IMR-90 (cell line): Measurements from ENCODE around the gene NXPE2. TPM values are rescaled to one million over a fixed set of nuclear protein-coding genes. Genes with fewer than 3 reads are reported as not detected.

Experiments used
- ATAC-seq: fragments of 200-7000 bp; cut with Tn5 transposase; 2 replicates; pipeline ENCODE4 v1.9.1; 2020; ENCODE audit warnings: low read depth, mild to moderate bottlenecking, moderate library complexity
- BruUV-seq: library from RNA; stranded (reverse); fragments of 400-500 nt; replicated peaks from 2 replicates; lab custom pipeline; 2021; lab: Mats Ljungman, UMichigan
- CTCF ChIA-PET: fragments of 300-600 bp; formaldehyde crosslinking; extraction: SDS; loops from one replicate; lab custom pipeline; 2021; ENCODE audit warnings: antibody characterized with exemption; lab: Yijun Ruan, JAX
- POLR2A ChIA-PET: fragments of 300-600 bp; sonication (Branson Sonifier 250); formaldehyde crosslinking; loops from one replicate; lab custom pipeline; 2022; ENCODE audit warnings: antibody characterized with exemption; ENCODE audit not compliant: unreplicated experiment; lab: Charles Lee
- DNase-seq: peaks from one replicate; pipeline ENCODE4 v3.0.0; 2013
- H2AFZ ChIP-seq: replicated peaks from 2 replicates; pipeline ENCODE3; 2013; ENCODE audit warnings: low read length, mild to moderate bottlenecking; ENCODE audit not compliant: poor library complexity
- H2AK5ac ChIP-seq: 2 replicates; pipeline ENCODE4 v1.6.1; 2013; ENCODE audit warnings: low read depth, low read length, inconsistent platforms
- H2AK9ac ChIP-seq: replicated peaks from 2 replicates; pipeline ENCODE3; 2013; ENCODE audit warnings: mild to moderate bottlenecking, low read depth, low read length, moderate library complexity; ENCODE audit not compliant: poor library complexity
- H2BK120ac ChIP-seq: 2 replicates; pipeline ENCODE4 v1.6.1; 2013; ENCODE audit warnings: low read depth, low read length, inconsistent platforms
- H2BK15ac ChIP-seq: 3 replicates; pipeline ENCODE4 v1.6.1; 2013; ENCODE audit warnings: low read depth, low read length, inconsistent platforms
- H2BK20ac ChIP-seq: 2 replicates; pipeline ENCODE4 v1.6.1; 2013; ENCODE audit warnings: low read depth, mild to moderate bottlenecking, inconsistent platforms, low read length, moderate library complexity
- H2BK5ac ChIP-seq: 2 replicates; pipeline ENCODE4 v1.6.1; 2013; ENCODE audit warnings: mild to moderate bottlenecking, low read depth, low read length, inconsistent platforms; ENCODE audit not compliant: poor library complexity, severe bottlenecking
- H3K14ac ChIP-seq: replicated peaks from 2 replicates; pipeline ENCODE4 v1.6.1; 2013; ENCODE audit warnings: low read depth, low read length, inconsistent platforms
- H3K18ac ChIP-seq: 2 replicates; pipeline ENCODE4 v1.6.1; 2013; ENCODE audit warnings: low read depth, low read length, control low read depth
- H3K23ac ChIP-seq: 2 replicates; pipeline ENCODE4 v1.6.1; 2013; ENCODE audit warnings: low read depth, low read length, inconsistent platforms
- H3K27ac ChIP-seq: 2 replicates; pipeline ENCODE4 v1.5.1; 2013; ENCODE audit warnings: mild to moderate bottlenecking, control low read depth, low read length; ENCODE audit not compliant: insufficient read depth
- H3K27me3 ChIP-seq: 2 replicates; pipeline ENCODE4 v1.6.1; 2013; ENCODE audit warnings: low read length; ENCODE audit not compliant: control insufficient read depth, insufficient read depth
- H3K36me3 ChIP-seq: 2 replicates; pipeline ENCODE4 v1.6.1; 2013; ENCODE audit warnings: low read length, mixed read lengths; ENCODE audit not compliant: control insufficient read depth, insufficient read depth
- H3K4ac ChIP-seq: 2 replicates; pipeline ENCODE4 v1.6.1; 2013; ENCODE audit warnings: low read depth, low read length, inconsistent platforms
- H3K4me1 ChIP-seq: 2 replicates; pipeline ENCODE4 v1.6.1; 2013; ENCODE audit warnings: low read length, mixed read lengths; ENCODE audit not compliant: control insufficient read depth, insufficient read depth
- H3K4me2 ChIP-seq: 2 replicates; pipeline ENCODE4 v1.6.1; 2013; ENCODE audit warnings: low read depth, mild to moderate bottlenecking, control low read depth, low read length, moderate library complexity
- H3K4me3 ChIP-seq: 2 replicates; pipeline ENCODE4 v1.5.1; 2013; ENCODE audit warnings: low read depth, mild to moderate bottlenecking, control low read depth, low read length, moderate library complexity; ENCODE audit not compliant: insufficient read depth
- H3K56ac ChIP-seq: 2 replicates; pipeline ENCODE4 v1.6.1; 2013; ENCODE audit warnings: low read length, inconsistent platforms; ENCODE audit not compliant: insufficient read depth; ENCODE audit errors: extremely low read depth
- H3K79me1 ChIP-seq, 2 experiments: 2 replicates each; pipeline ENCODE4 v1.6.1; 2013; ENCODE audit warnings: low read length in 2 of 2, inconsistent platforms in 1 of 2, low read depth in 1 of 2
- H3K9ac ChIP-seq: 2 replicates; pipeline ENCODE4 v1.6.1; 2013; ENCODE audit warnings: low read depth, low read length, control low read depth
- H3K9me1 ChIP-seq: 2 replicates; pipeline ENCODE4 v1.6.1; 2013; ENCODE audit warnings: low read length, inconsistent platforms; ENCODE audit not compliant: insufficient read depth
- H3K9me3 ChIP-seq: 2 replicates; pipeline ENCODE4 v1.6.1; 2013; ENCODE audit warnings: low read length; ENCODE audit not compliant: control insufficient read depth, insufficient read depth
- H4K20me1 ChIP-seq: 2 replicates; pipeline ENCODE4 v1.6.1; 2013; ENCODE audit warnings: low read length, inconsistent platforms; ENCODE audit not compliant: insufficient read depth
- H4K5ac ChIP-seq: 2 replicates; pipeline ENCODE4 v1.6.1; 2013; ENCODE audit warnings: mild to moderate bottlenecking, low read depth, low read length, control low read depth
- H4K8ac ChIP-seq, 2 experiments: 2 replicates each; pipeline ENCODE4 v1.6.1; 2013; ENCODE audit warnings: low read depth in 2 of 2, low read length in 2 of 2, control low read depth in 1 of 2, inconsistent platforms in 1 of 2
- H4K91ac ChIP-seq: 2 replicates; pipeline ENCODE4 v1.6.1; 2013; ENCODE audit warnings: low read depth, low read length, inconsistent platforms; ENCODE audit not compliant: insufficient read depth
- CEBPB ChIP-seq: IDR thresholded peaks from 2 replicates; pipeline ENCODE4 v1.6.1; 2012; ENCODE audit warnings: low read depth, low read length, improper control_type of control experiment
- CHD1 ChIP-seq: IDR thresholded peaks from 2 replicates; pipeline ENCODE4 v1.6.1; 2012; ENCODE audit warnings: low read depth, low read length, improper control_type of control experiment
- MXI1 ChIP-seq: IDR thresholded peaks from 2 replicates; pipeline ENCODE4 v1.6.1; 2012; ENCODE audit warnings: low read depth, mild to moderate bottlenecking, low read length, moderate library complexity, borderline replicate concordance
- RAD21 ChIP-seq: IDR thresholded peaks from 2 replicates; pipeline ENCODE4 v1.6.1; 2012; ENCODE audit warnings: low read length, improper control_type of control experiment
- RCOR1 ChIP-seq: IDR thresholded peaks from 2 replicates; pipeline ENCODE4 v1.6.1; 2012; ENCODE audit warnings: mild to moderate bottlenecking, low read length, improper control_type of control experiment; ENCODE audit not compliant: insufficient replicate concordance
- SMC3 ChIP-seq: fragments of 150-350 bp; IDR thresholded peaks from 2 replicates; pipeline ENCODE4 v1.6.1; 2016; ENCODE audit warnings: low read depth, mild to moderate bottlenecking, antibody characterized with exemption, low read length, moderate library complexity
- dilution Hi-C: fragments of 300-500 bp; cut with HindIII; formaldehyde crosslinking; loops from one replicate; pipeline ENCODE4 v1.14.3; 2018; ENCODE audit warnings: low sequenced_read_pairs; ENCODE audit not compliant: unreplicated experiment
- in situ Hi-C: fragments of 300-500 bp; cut with MboI; formaldehyde crosslinking; loops from 3 replicates; pipeline ENCODE4 v1.14.3; 2019; ENCODE audit warnings: low sequenced_read_pairs, inconsistent platforms, mixed read lengths
- intact Hi-C: fragments of 100-400 bp; cut with micrococcal nuclease; formaldehyde crosslinking; loops from 2 replicates; pipeline ENCODE4 v1.10.0; 2022
- polyA plus RNA-seq, 3 experiments: library from polyadenylated mRNA; depleted of rRNA; stranded (reverse); fragments of >200 nt; gene quantifications; 2 replicates each; pipeline ENCODE4 v1.2.3, GENCODE V29; 2012; ENCODE audit warnings: low replicate concordance in 1 of 3
- total RNA-seq: library from RNA; depleted of rRNA; stranded (reverse); fragments of >200 nt; gene quantifications from 2 replicates; pipeline ENCODE4 v1.2.3, GENCODE V29; 2012

The NXPE2 gene
- total and polyA plus RNA-seq, 2 of the 4 experiments (the other 2 are of a cell fraction): not detected

DNA sequence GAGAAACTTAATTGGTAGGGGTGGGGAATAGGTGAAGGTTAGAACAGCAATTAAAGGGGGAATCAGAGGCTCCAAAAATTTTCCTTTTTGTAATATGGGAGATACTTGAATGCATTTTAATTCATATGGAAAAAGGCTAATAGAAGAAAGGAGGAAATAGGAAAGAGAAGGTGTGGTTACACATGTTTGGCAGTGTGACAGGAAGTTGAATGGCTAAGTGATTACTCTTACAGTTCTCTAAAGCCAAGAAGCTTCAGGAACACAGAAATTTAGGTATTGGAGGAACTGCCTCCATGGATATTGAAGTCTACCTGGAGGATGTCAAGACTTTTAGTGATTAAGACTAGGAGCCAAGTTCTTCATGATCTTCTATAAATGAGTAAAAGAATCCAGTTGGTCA, 6.3 kb downstream of the NXPE2 start:
- no peaks in the 10 kb centered on the region for H3K27me3 ChIP-seq
- H3K4me2 ChIP-seq: no peak overlapping the region
- ATAC-seq: no peak
- H3K9me3 ChIP-seq: no peaks in the 10 kb centered on the region
- H3K27ac ChIP-seq: no peak overlapping the region
- H3K36me3 ChIP-seq: no peaks in the 10 kb centered on the region
- intact Hi-C loops: no loop called here
- H4K91ac ChIP-seq: no peak overlapping the region
- CTCF ChIA-PET: no interaction called here
- H2AFZ ChIP-seq: no peak overlapping the region
- H3K4ac ChIP-seq: no peak overlapping the region
- no peaks in the 10 kb centered on the region for H3K79me1 ChIP-seq
- no peak overlapping the region for H4K8ac ChIP-seq
- H3K9ac ChIP-seq: no peak overlapping the region
- H3K56ac ChIP-seq: no peak overlapping the region
- no peak overlapping the region for H3K4me3 ChIP-seq
- H3K9me1 ChIP-seq: no peaks in the 10 kb centered on the region
- H3K14ac ChIP-seq: no peak overlapping the region
- no peak overlapping the region for H2AK5ac ChIP-seq
- H3K23ac ChIP-seq: no peak overlapping the region
- no peak overlapping the region for H2BK15ac ChIP-seq
- DNase-seq: no peak
- no peak overlapping the region for H3K18ac ChIP-seq
- dilution Hi-C loops: no loop called here
- H2AK9ac ChIP-seq: no peak overlapping the region
- BruUV-seq: no TSS peak
- H2BK20ac ChIP-seq: no peak overlapping the region
- H3K4me1 ChIP-seq: no peaks in the 10 kb centered on the region
- H4K20me1 ChIP-seq: no peaks in the 10 kb centered on the region
- H4K5ac ChIP-seq: no peak overlapping the region
- in situ Hi-C loops: no loop called here
- TF ChIP-seq SMC3 (no peak), RAD21 (no peak), CEBPB (no peak), RCOR1 (no peak), CHD1 (no peak), MXI1 (no peak)
- no peak overlapping the region for H2BK5ac ChIP-seq
- H2BK120ac ChIP-seq: no peak overlapping the region
- POLR2A ChIA-PET: no interaction called here
